GM18858 (cell line): ENCODE measurements around the gene CSF3.

Experiments used
- ATAC-seq: cut with Tn5 transposase; IDR thresholded peaks from one replicate; pipeline ENCODE4 v1.9.1; 2021; ENCODE audit not compliant: unreplicated experiment

The CSF3 gene

DNA sequence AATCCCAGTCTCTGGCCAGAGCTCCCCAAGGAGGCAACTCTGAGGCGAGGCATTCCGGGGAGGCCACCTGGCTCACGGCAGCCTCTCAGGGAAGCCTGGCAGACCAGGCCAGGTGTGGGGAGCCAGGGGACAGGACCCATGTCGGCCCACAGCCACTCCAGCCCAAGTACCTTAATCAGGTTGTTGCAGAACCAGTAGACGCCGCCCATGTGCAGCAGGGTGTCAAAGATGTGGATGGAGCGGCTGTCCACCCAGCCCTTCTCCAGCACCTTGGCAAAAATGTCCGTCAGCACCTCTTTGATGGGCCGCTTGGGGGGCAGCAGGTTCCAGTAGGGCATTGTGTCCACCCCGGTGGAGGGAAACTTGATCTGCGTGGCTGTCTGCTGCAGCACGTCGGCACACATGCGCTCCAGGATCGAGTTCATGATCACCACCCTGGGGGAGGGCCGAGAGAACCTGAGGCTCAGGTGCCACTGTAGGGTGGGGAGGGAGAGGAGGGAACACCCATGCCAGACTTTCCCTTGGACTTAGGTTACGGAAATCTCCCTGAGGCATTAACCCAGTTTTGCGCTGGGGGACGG lies 7.8 kb downstream of the CSF3 start:
- ATAC-seq: no peak

GRCh38 chr17:40023590-40024292 lies 8.5 kb downstream of the CSF3 start:
- no peak for ATAC-seq

- no peak for ATAC-seq
Measured at GRCh38 chr17:40024901-40025300, 9.7 kb downstream of the CSF3 start.

DNA sequence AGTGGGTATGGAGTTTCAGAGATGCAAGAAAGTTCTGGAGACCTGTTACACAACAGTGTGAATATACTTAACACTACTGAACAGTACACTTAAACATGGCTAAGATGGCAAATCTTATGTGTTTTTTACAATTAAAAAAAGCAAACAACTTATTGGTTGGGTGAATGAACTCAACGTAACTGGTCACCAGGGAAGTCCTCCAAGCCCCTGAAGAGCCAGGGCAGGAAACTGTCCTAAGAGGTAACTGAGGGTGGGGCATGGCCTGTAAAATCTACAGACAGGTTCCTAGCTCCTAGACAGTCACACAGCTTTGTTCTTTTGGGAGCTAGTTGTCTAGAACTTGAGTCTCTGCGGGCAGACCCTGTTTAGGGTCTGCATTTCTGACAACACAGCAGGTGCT lies 10.3 kb downstream of the CSF3 start:
- no peak for ATAC-seq

GRCh38 chr17:40025991-40026815 lies 11.0 kb downstream of the CSF3 start:
- no peak for ATAC-seq

DNA sequence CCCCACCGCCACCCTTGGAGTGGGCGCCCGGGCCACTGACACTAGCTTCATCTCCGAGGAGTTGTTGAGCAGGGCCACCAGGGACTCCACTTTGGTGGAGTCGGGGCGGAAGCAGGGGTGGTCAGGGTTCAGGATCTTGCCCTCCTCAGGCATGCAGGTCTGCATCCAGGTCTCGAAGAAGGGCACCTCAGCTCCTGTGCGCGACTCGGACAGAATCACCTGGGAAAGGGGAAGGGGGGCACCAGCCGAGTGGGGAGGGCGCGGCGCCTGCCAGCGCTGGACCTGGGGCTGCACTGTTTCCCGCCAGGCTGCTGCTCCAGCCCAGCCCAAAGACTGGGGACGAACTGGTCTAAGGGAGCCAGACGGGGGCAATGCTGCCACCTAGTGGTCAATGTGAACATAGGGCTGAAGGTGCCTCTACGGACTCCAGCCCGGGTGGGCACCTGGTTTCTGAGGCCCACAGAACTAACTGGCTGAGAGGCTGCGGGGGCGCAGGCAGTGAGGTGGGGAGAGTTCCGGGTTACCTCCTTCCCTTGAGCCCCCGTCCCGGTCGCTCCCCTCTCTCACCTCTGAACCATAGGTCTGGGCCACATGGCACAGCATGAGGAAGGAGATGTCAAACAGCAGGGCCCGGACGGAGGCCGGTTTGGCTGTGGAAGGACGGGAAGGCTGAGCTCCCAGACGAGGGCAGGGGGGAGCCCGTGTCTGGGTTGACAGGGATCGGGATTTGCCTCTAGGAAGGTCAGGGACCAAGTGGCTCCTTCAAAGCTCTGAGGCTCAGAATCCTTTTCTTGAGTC lies 11.8 kb downstream of the CSF3 start:
- no peak for ATAC-seq

- no peak for ATAC-seq
Measured at GRCh38 chr17:40027614-40028012, 12.4 kb downstream of the CSF3 start.

GRCh38 chr17:40028595-40028994 lies 13.4 kb downstream of the CSF3 start:
- ATAC-seq: no peak

DNA sequence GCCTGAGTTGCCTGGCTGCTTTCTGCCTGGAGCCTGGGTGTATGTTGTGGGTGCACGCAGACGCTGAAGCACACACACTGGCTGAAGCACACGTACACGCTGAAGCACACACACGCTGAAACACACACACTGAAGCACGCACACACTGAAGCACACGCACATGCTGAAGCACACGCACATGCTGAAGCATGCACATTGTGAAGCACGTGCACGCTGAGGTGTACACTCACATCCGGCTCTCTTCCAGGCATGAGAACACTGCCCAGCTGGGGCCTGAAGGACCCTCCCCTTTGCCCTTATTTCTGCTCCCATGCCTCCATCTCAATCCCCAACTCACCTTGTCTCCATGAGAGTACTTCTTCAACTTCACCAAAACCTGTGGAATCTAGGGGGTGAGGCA lies 16.5 kb downstream of the CSF3 start:
- no peak for ATAC-seq

DNA sequence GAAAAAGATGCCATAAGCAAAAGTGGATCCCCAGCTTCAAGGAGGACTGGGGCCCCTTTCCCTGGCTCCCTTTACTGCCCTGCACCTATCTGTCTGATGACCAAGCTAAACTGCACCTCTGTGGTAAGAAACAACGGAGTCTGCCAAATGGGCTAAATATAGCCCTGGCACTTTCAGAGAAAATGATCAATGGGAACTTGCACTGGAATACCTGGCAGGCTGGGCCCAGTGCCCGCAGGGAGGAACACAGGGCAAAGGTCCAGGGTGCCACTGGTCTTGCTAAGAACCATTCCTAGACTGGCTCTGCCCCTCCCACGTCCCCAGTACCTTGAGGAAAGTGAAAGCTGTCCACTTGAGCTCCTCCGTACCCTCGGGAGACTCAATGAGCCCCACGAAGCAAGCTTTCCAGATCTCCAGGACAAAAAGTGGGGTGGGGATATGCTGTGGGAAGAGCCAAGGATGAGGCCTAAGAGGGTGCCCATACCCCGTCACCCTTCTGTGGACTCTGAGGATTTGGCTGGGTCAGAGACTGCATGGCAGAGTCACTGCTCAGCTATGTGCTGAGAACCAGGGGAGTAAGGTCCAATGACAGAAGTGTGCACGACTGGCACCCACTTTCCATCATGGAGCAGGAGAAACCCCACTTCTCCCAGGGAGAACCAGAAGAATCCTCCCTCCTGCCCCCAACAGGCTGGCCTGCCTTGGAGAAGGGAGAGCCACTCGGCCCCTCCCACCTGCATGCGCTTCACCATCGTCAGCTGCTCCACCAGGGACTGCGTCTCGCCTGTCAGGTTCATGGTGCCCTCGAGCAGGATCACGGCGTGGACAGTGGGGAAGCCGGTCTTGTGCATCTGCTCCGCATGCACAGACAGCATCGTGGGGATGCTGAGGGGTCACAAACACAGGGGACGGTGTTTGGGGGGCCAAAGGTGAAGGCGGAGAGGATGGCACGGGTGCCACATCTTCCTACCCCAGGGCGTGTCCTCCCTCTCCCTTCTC lies 17.4 kb downstream of the CSF3 start:
- ATAC-seq: no peak

GRCh38 chr17:40033339-40033738 lies 18.1 kb downstream of the CSF3 start:
- no peak for ATAC-seq

DNA sequence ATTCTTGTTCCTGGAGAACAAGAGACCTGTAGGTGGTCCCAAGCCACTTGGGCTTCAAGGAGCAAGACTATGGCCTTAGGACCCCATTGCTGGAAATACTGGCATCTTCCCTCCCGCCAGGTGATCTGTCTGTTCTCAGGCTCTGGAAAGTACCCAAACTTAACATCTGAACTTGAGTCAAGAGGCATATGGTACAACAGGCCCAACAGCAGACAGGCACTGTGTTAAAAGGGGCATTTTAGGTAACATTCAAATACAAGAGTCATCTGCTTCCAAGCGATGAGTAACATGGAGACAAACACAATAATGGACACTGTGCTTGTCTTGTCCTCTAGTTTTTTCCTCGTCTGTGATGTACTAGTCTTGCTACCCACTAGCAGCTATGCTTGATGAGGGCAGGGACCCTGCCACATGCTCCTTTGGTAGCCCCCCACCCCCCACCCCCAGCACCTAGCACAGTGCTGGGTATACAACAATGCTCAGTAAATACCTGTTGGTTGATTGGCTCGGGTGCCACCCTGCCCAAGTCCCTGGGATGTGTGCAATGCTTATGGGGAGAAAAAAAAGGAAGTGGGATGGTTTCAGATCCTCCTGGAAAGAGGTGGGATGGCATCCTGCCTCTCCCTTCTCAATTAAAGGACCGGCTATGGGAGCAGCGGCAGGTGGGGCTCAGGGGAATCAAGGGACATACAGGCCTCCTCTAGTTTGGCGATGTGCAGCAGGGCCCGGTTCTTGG lies 19.4 kb downstream of the CSF3 start:
- ATAC-seq: no peak

- no peak for ATAC-seq
Measured at GRCh38 chr17:40035162-40035559, 19.9 kb downstream of the CSF3 start.

GRCh38 chr17:40038882-40039513 lies 23.8 kb downstream of the CSF3 start:
- ATAC-seq: no peak

DNA sequence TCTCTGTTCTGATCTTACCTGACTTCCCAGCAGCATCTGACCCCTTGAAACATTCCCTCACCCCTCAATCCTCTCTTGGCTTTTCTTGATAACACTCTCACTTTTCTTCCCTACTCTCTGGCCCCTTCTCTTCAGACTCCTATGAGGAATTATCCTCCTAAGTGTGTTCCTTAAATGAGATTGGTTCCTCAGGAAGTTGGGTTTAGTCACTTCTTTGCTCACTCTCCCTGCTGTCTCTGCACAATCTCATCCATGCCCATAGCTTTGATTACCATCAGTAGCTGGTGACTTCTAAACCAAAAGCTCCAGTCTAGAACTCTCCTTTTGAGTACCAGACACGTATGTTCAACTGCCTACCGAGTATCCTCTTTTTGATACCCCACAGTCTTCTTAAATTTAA lies 26.0 kb downstream of the CSF3 start:
- ATAC-seq: no peak

GRCh38 chr17:40056379-40057015 lies 41.3 kb downstream of the CSF3 start:
- ATAC-seq: no peak

DNA sequence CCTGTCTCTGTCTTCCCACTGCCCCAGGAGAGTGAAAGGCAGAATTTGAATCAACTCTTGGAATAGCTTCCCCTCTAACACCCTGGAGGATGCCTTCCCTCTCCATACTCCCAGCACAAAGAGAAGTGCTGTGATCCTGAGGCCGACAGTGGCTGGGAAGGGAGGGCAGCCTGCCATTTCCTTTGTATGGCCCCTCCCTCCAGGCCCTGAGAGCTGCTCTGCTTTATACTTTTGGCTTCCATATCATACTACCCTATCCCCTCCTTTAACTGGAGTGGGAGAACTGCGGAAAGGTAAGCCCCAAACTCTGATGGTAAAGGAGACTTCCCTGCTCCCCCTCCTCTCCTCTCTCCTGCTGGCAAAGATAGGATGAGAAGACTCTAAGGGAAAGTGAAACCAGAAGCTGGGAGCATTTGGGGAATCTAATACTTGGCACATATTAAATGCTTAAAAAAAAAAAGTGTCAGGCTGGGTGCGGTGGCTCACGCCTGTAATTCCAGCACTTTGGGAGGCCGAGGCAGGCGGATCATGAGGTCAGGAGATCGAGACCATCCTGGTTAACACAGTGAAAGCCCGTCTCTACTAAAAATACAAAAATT lies 43.0 kb downstream of the CSF3 start:
- ATAC-seq: no peak

GRCh38 chr17:40058865-40059264 lies 43.6 kb downstream of the CSF3 start:
- ATAC-seq: no peak
